Neutrophil (primary cell): ENCODE results near the gene EDC4.

ENCODE experiments used
- H3K27ac ChIP-seq: fragments of 200-600 bp; sonication (generic); 2 replicates; pipeline ENCODE4 v1.5.1; 2016; ENCODE audit warnings: mild to moderate bottlenecking, moderate library complexity
- H3K27me3 ChIP-seq: fragments of 200-600 bp; sonication (generic); 2 replicates; pipeline ENCODE4 v1.6.0; 2016; ENCODE audit warnings: mild to moderate bottlenecking
- H3K36me3 ChIP-seq: fragments of 200-600 bp; sonication (generic); 2 replicates; pipeline ENCODE4 v1.5.1; 2017
- H3K4me1 ChIP-seq, 2 experiments: fragments of 200-600 bp in 1 of 2; sonication (generic) in 1 of 2; 1 replicate in 1 of 2; 2 replicates in 1 of 2; pipeline versions ENCODE4 v1.5.1 to v1.6.1; 2013 to 2016; ENCODE audit warnings: low read depth in 1 of 2, low read length in 1 of 2, mild to moderate bottlenecking in 1 of 2, moderate library complexity in 1 of 2; ENCODE audit not compliant: control insufficient read depth in 1 of 2, insufficient read depth in 1 of 2
- H3K4me3 ChIP-seq, 2 experiments: fragments of 200-600 bp in 1 of 2; sonication (generic) in 1 of 2; 1 replicate in 1 of 2; 2 replicates in 1 of 2; pipeline ENCODE4 v1.5.1; 2013 to 2016; ENCODE audit warnings: low read depth in 1 of 2, low read length in 1 of 2, mild to moderate bottlenecking in 1 of 2, moderate library complexity in 1 of 2
- H3K9me3 ChIP-seq: fragments of 200-600 bp; sonication (generic); 2 replicates; pipeline ENCODE4 v1.5.1; 2016
- TF ChIP-seq, protein P1 (sequence below): fragments of 200-600 bp; sonication (generic); IDR thresholded peaks from 2 replicates; pipeline ENCODE4 v1.5.1; 2016; ENCODE audit warnings: antibody characterized with exemption

Gene EDC4

DNA sequence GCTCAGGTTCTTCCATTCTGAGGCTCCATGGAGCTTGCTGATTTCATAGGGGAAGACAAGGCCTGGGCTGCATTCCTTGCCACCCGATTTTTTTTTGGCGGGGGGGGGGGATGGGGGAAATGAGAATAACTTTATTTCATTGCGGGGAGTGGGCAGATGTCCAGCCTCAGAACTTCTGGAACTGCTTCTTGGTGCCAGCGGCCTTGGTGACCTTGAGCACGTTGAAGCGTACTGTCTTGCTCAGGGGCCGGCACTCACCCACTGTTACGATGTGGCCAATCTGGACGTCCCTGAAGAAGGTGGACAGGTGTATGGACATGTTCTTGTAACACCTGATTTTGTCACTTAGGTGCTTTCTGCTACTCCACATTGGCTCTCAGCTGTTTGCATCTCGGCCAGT is 17.1 kb upstream of the EDC4 start:
- TF ChIP-seq, protein P1, sequence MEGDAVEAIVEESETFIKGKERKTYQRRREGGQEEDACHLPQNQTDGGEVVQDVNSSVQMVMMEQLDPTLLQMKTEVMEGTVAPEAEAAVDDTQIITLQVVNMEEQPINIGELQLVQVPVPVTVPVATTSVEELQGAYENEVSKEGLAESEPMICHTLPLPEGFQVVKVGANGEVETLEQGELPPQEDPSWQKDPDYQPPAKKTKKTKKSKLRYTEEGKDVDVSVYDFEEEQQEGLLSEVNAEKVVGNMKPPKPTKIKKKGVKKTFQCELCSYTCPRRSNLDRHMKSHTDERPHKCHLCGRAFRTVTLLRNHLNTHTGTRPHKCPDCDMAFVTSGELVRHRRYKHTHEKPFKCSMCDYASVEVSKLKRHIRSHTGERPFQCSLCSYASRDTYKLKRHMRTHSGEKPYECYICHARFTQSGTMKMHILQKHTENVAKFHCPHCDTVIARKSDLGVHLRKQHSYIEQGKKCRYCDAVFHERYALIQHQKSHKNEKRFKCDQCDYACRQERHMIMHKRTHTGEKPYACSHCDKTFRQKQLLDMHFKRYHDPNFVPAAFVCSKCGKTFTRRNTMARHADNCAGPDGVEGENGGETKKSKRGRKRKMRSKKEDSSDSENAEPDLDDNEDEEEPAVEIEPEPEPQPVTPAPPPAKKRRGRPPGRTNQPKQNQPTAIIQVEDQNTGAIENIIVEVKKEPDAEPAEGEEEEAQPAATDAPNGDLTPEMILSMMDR: no peak
- Histone ChIP-seq H3K27ac (no peak overlapping the region), H3K36me3 (no peaks in the 10 kb centered on the region), H3K4me1 (peaks cover 0 to 4% of the 10 kb centered on the region in 2 experiments), H3K4me3 (no peak overlapping the region), H3K27me3 (no peaks in the 10 kb centered on the region), H3K9me3 (no peaks in the 10 kb centered on the region)

DNA sequence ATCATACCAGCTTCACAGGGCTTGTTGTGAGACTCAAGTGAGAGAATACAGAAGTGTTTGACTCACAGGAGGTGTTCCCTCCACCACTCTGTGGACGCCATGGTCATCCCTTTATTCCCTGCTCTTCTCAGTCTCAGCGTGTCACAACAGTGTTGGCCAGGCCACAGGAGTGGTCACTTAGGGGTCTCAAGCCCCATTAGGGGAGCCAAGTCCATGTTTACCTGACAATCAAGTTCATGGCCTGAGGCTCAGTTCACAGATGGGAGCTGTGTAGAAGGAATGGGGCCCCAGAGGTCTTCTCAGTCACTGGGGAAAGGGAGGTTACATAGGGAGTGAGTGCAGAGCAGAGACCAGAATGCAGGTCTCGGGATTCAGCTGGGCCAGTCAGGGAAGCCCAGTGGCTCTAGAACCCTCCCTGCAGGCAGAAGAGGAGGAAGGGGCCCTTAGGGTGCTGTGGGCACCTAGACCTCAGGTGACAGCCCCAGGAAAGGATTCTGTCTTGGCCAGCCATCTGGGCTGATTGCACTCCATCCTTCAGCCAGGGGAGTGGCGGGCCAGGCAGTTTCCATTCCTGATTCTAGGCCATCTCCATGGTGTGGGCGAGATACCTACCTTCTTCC is 15.8 kb upstream of the EDC4 start:
- Histone ChIP-seq H3K27ac (no peak overlapping the region), H3K36me3 (no peaks in the 10 kb centered on the region), H3K9me3 (no peaks in the 10 kb centered on the region), H3K27me3 (no peaks in the 10 kb centered on the region), H3K4me1 (peaks cover 0 to 4% of the 10 kb centered on the region in 2 experiments), H3K4me3 (no peak overlapping the region)
- TF ChIP-seq, protein P1: no peak

DNA sequence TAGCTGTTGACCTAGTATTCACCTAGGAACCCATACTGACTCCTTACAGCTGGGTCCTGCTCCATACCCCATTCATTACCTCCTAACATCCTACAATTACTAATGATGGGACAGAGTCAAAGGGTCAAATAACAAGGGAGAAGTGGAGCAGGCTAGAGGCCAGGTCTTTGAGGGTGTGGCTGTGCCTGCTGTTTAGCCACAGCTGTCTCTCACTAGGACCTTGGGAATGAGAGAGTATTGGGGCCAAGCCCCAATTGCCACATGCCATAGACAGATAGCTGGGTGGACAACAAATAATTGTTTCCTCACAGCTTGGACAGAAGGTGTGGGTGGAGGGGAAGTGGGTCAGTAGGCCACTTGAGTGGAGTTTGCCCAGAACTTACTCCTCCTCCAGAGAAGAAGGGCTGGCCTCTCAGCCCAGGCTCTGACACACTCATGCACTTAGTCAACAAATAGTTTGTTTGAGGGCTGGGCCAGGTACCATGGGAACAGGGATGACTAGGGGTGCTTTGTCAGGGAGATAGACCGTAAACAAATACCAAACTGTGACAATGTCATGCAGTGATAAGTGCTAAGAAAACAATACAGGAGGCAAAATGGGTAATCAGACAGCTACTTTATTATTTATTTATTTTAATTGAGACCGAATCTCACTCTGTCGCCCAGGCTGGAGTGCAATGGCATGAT is 15.2 kb upstream of the EDC4 start:
- H3K27ac ChIP-seq: no peak overlapping the region

DNA sequence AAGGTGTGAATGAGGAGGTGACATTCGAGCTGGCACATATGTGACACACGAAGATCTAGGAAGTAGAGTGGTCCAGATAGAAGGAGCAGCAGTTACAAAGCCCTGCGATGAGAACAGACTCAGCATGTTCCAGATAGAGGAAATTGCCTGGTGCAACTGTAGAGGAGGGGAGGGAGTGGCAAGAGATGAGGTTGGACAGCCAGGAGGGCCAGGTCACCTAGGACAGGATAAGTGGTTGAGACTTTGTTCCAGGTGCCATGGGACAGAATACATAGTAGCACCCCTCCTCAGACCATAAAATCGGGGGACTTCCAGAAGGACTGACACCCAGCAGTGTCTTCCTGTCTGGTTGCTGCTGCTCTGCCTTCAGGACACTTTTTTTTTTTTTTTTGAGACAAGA is 14.4 kb upstream of the EDC4 start:
- Histone ChIP-seq H3K9me3 (no peaks in the 10 kb centered on the region), H3K4me1 (peaks cover 0 to 4% of the 10 kb centered on the region in 2 experiments), H3K36me3 (no peaks in the 10 kb centered on the region), H3K4me3 (no peak overlapping the region), H3K27ac (no peak overlapping the region), H3K27me3 (no peaks in the 10 kb centered on the region)
- TF ChIP-seq, protein P1: no peak

More for the DNA sequence above, 15.2 kb upstream of the EDC4 start:
- peaks cover 0 to 4% of the 10 kb centered on the region in 2 experiments for H3K4me1 ChIP-seq
- no peaks in the 10 kb centered on the region for H3K9me3 ChIP-seq
- H3K36me3 ChIP-seq: no peaks in the 10 kb centered on the region
- no peaks in the 10 kb centered on the region for H3K27me3 ChIP-seq
- H3K4me3 ChIP-seq: no peak overlapping the region
- TF ChIP-seq, protein P1: no peak

DNA sequence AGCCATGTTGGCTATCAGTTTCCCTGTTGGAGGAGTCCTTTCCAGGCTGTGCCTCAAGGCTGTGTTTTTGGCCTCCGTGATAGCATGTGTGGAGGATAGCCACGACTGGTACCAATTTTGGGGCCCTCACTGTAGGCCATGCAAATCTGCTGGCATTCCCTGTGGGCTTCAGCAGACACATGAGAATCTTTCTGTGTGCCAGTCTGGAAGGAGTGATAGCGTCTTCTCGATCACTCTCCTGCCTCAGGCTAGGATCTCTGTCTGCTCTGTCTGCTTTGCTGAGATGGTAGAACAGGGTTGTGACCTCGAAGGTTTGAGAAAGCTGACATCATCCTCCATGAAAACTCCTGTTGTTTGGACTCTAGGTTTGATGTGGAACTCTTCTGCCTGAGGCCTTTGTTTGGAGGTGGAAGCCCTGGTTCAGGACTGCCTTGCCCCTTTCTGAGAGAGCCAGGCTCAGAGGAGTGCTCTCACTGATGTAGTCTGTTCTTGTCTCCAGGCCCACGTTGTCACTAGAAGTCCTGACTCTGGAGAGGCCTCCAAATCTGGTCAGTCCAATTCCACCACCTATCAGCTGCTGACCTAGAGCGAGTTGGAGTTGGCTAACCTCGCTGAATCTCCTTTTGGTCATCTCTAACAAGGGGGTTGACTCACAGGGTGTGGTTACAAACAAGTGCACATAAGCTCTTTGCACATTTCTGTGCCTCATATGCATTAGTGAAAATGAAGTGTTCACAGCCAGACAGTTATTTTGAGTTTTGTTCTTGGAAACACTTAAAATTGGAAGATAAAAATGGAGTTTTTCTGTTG is 12.1 kb upstream of the EDC4 start:
- Histone ChIP-seq H3K27me3 (no peaks in the 10 kb centered on the region), H3K36me3 (no peaks in the 10 kb centered on the region), H3K4me3 (no peak overlapping the region), H3K4me1 (peaks cover 0 to 4% of the 10 kb centered on the region in 2 experiments), H3K27ac (no peak overlapping the region), H3K9me3 (no peaks in the 10 kb centered on the region)
- TF ChIP-seq, protein P1: no peak
